KG1 (cell line): Measurements from ENCODE around the gene HSD17B4.
"Not testable (repeated sequence)": the region's sequence is repeated elsewhere in the genome, so short reads cannot be mapped to it uniquely, and the experiment has no call there.

Experiments used
- DNase-seq: peaks from one replicate; lab custom pipeline; 2025; lab: John Stamatoyannopoulos, UW

The HSD17B4 gene

GRCh38 chr5:119480629-119481028, 28.3 kb downstream of the HSD17B4 start:
- not testable (repeated sequence) for DNase-seq

GRCh38 chr5:119483155-119483554, 30.9 kb downstream of the HSD17B4 start:
- no peak for DNase-seq

GRCh38 chr5:119484884-119485283, 32.6 kb downstream of the HSD17B4 start:
- no peak for DNase-seq

GRCh38 chr5:119501671-119502179, 49.4 kb downstream of the HSD17B4 start:
- no peak for DNase-seq

GRCh38 chr5:119503939-119504338, 51.6 kb downstream of the HSD17B4 start:
- not testable (repeated sequence) for DNase-seq

GRCh38 chr5:119512277-119512676, 60.0 kb downstream of the HSD17B4 start:
- DNase-seq, result no peak

GRCh38 chr5:119515192-119515591, 62.9 kb downstream of the HSD17B4 start:
- DNase-seq, result no peak

GRCh38 chr5:119517115-119517514, 64.8 kb downstream of the HSD17B4 start:
- not testable (repeated sequence) for DNase-seq

GRCh38 chr5:119521232-119521631, 68.9 kb downstream of the HSD17B4 start:
- no peak for DNase-seq

- no peak for DNase-seq
Observed at GRCh38 chr5:119522841-119523240, 70.5 kb downstream of the HSD17B4 start.

- no peak for DNase-seq
Observed at GRCh38 chr5:119524485-119524884, 72.2 kb downstream of the HSD17B4 start.

- DNase-seq, result no peak
Observed at GRCh38 chr5:119527351-119527750, 75.1 kb downstream of the HSD17B4 start.

- no peak for DNase-seq
Observed at GRCh38 chr5:119529811-119530210, 77.5 kb downstream of the HSD17B4 start.

GRCh38 chr5:119532637-119533036, 80.3 kb downstream of the HSD17B4 start:
- no peak for DNase-seq

- DNase-seq, result no peak
Observed at GRCh38 chr5:119537704-119538103, 85.4 kb downstream of the HSD17B4 start.

- DNase-seq, result no peak
Observed at GRCh38 chr5:119541716-119542115, 89.4 kb downstream of the HSD17B4 start.

- no peak for DNase-seq
Observed at GRCh38 chr5:119551819-119552218, 99.5 kb downstream of the HSD17B4 start.

GRCh38 chr5:119554597-119554996, 102.3 kb downstream of the HSD17B4 start:
- no peak for DNase-seq

GRCh38 chr5:119570910-119571309, 118.6 kb downstream of the HSD17B4 start:
- DNase-seq, result no peak

GRCh38 chr5:119578937-119579336, 126.6 kb downstream of the HSD17B4 start:
- DNase-seq, result no peak

GRCh38 chr5:119582987-119583386, 130.7 kb downstream of the HSD17B4 start:
- DNase-seq, result no peak

- no peak for DNase-seq
Observed at GRCh38 chr5:119583684-119584083, 131.4 kb downstream of the HSD17B4 start.
